RWPE2 (cell line): Measurements from ENCODE around the gene LKAAEAR1.

ENCODE experiments used
- ATAC-seq: fragments of 200-7000 bp; cut with Tn5 transposase; 3 replicates; pipeline ENCODE4 v1.9.1; 2021; ENCODE audit warnings: low read depth
- DNase-seq: peaks from one replicate; pipeline ENCODE4 v3.0.0-alpha.2; 2020; ENCODE audit warnings: low spot score
- H3K27ac ChIP-seq: fragments of 450-650 bp; 2 replicates; pipeline ENCODE4 v1.5.1; 2017; ENCODE audit warnings: mild to moderate bottlenecking; ENCODE audit not compliant: poor library complexity, severe bottlenecking
- H3K27me3 ChIP-seq: fragments of 250-450 bp; sonication (Bioruptor Pico); 2 replicates; pipeline ENCODE4 v1.5.1; 2021; ENCODE audit warnings: mild to moderate bottlenecking, moderate library complexity; ENCODE audit not compliant: insufficient read depth, poor library complexity, severe bottlenecking
- H3K36me3 ChIP-seq: fragments of 250-450 bp; sonication (Bioruptor Pico); 2 replicates; pipeline ENCODE4 v1.5.1; 2020; ENCODE audit warnings: low read depth, mild to moderate bottlenecking, moderate library complexity
- H3K4me1 ChIP-seq: fragments of 250-450 bp; sonication (Bioruptor Pico); 2 replicates; pipeline ENCODE4 v1.5.1; 2021; ENCODE audit warnings: mild to moderate bottlenecking, moderate library complexity; ENCODE audit not compliant: insufficient read depth, poor library complexity, severe bottlenecking
- H3K4me3 ChIP-seq: fragments of 250-450 bp; sonication (Bioruptor Pico); 2 replicates; pipeline ENCODE4 v1.5.1; 2021; ENCODE audit warnings: mild to moderate bottlenecking, moderate library complexity; ENCODE audit not compliant: severe bottlenecking
- H3K9me3 ChIP-seq: fragments of 250-450 bp; sonication (Bioruptor Pico); 2 replicates; pipeline ENCODE4 v1.5.1; 2021; ENCODE audit warnings: mild to moderate bottlenecking, moderate library complexity; ENCODE audit not compliant: severe bottlenecking
- CTCF ChIP-seq: fragments of 450-650 bp; IDR thresholded peaks from one replicate; pipeline ENCODE4 v1.5.1; 2017; ENCODE audit warnings: mild to moderate bottlenecking, moderate library complexity; ENCODE audit not compliant: poor library complexity, severe bottlenecking

LKAAEAR1 gene

GRCh38 chr20:64045346-64046011, 38.7 kb downstream of the LKAAEAR1 start:
- H3K4me1 ChIP-seq: peaks cover 10% of the 10 kb centered on the region
- H3K4me3 ChIP-seq: no peak overlapping the region
- no peaks in the 10 kb centered on the region for H3K9me3 ChIP-seq
- H3K27ac ChIP-seq: no peak overlapping the region
- DNase-seq (no peak), ATAC-seq (no peak; the same call in 2 of the 3 replicates)
- no peak for TF ChIP-seq CTCF
- H3K27me3 ChIP-seq: peaks cover 45% of the 10 kb centered on the region
- no peaks in the 10 kb centered on the region for H3K36me3 ChIP-seq

- Histone ChIP-seq H3K4me1 (peaks cover 10% of the 10 kb centered on the region), H3K4me3 (no peak overlapping the region), H3K27ac (no peak overlapping the region), H3K27me3 (peaks cover 37% of the 10 kb centered on the region), H3K9me3 (no peaks in the 10 kb centered on the region), H3K36me3 (no peaks in the 10 kb centered on the region)
- DNase-seq (no peak), ATAC-seq (peak; percentile 87)
- TF ChIP-seq CTCF: no peak
Measured at GRCh38 chr20:64044484-64045247, 39.5 kb downstream of the LKAAEAR1 start.

GRCh38 chr20:64043768-64044167, 40.4 kb downstream of the LKAAEAR1 start:
- no peaks in the 10 kb centered on the region for H3K36me3 ChIP-seq
- no peaks in the 10 kb centered on the region for H3K9me3 ChIP-seq
- ATAC-seq (no peak), DNase-seq (no peak)
- no peak overlapping the region for H3K4me3 ChIP-seq
- TF ChIP-seq CTCF: no peak
- H3K27ac ChIP-seq: no peak overlapping the region
- peaks cover 10% of the 10 kb centered on the region for H3K4me1 ChIP-seq
- peaks cover 35% of the 10 kb centered on the region for H3K27me3 ChIP-seq

GRCh38 chr20:64042054-64042781, 42.0 kb downstream of the LKAAEAR1 start:
- Histone ChIP-seq H3K4me3 (peak overlapping the region; percentile 25), H3K36me3 (no peaks in the 10 kb centered on the region), H3K27ac (no peak overlapping the region), H3K4me1 (peaks cover 10% of the 10 kb centered on the region), H3K27me3 (peaks cover 27% of the 10 kb centered on the region), H3K9me3 (no peaks in the 10 kb centered on the region)
- no peak for ATAC-seq
- DNase-seq: no peak
- no peak for TF ChIP-seq CTCF

GRCh38 chr20:64041781-64042053, 42.5 kb downstream of the LKAAEAR1 start:
- TF ChIP-seq CTCF: no peak
- Histone ChIP-seq H3K27me3 (peaks cover 22% of the 10 kb centered on the region), H3K27ac (no peak overlapping the region), H3K4me1 (peaks cover 10% of the 10 kb centered on the region), H3K9me3 (no peaks in the 10 kb centered on the region), H3K4me3 (no peak overlapping the region), H3K36me3 (no peaks in the 10 kb centered on the region)
- ATAC-seq (no peak), DNase-seq (no peak)
